HG02759 (cell line): Measurements from ENCODE around the gene ALPL.
"Not testable (repeated sequence)": the region's sequence is repeated elsewhere in the genome, so short reads cannot be mapped to it uniquely, and the experiment has no call there.

Source experiments
- ATAC-seq: cut with Tn5 transposase; IDR thresholded peaks from one replicate; pipeline ENCODE4 v1.9.1; 2021; ENCODE audit warnings: mild to moderate bottlenecking, moderate library complexity; ENCODE audit not compliant: unreplicated experiment

ALPL gene

DNA sequence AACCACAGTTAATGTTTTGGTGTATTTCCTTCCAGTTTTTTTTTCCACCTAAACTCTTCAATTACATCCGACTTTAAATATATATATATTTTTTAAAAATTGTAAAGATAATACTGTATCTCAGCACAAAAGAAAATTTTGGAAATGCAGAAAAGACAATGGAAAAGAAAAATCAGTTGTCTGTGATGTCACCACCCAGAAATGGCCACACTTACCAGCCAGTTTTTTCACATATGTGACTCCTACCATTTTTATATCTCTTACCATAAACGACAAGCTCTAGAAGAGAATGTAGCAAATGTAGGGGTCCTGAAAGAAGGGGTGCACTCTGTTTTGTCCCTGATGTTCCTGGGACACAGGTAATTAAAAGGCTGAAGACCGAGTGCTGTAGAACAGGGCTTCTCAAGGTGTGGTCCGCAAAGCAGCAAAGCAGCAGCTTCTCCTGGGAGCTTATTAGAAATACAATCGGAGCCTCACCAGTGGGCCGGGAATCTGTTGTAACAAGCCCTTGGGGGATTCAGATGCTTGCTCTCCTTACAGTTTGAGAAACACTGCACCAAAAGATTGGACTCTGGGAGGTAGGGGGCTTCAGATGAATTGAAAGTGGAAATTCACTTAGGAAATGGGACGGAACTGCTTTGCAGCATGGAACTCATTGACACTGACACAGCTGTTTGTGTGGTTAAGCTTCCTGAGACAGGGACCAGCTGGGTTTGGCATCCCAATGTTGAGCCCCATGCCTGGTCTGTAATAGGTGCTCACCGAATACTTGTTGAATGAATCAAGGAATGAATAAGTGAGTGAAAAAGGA is 44.1 kb downstream of the ALPL start:
- no peak for ATAC-seq

DNA sequence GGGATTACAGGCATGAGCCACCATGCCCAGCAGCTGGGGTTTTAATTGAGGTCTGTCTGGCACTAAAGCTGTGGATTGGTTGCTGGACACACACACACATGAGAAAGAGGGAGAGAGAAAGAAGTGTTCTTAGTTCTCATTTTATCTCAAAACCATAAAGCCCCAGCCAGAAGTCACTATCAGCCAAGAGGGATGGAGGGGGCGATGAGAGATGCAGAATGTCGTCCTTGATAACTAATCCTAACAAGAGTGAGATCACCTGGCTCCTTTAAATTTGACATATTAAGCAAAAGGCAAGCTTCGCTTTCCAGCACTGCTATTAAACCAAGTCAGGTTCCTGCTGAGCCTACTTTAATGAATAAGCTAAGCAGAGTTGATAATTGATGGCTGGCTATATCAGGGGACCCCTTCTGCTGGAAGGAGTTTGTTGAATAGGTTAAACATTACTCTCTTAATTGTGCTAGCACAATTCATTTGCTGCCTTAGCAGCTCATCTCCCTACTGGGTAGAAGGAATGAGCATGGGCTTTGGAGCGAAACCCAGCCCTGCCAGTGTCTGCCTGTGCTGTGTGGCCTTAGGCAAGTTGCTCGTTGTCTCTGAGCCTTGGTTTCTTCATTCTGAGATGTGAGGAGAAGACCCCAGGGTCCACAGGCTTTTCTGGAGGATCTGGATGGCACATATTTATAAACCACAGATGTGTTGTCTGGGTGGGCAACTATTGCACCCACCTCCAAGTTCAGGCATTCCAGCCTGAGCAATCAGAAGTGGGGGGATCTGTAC is 50.8 kb downstream of the ALPL start:
- ATAC-seq = no peak

- ATAC-seq = no peak
Observed at GRCh38 chr1:21560916-21561638, 51.9 kb downstream of the ALPL start.

- ATAC-seq = no peak
Observed at GRCh38 chr1:21562896-21563295, 53.7 kb downstream of the ALPL start.

GRCh38 chr1:21563971-21564370 is 54.7 kb downstream of the ALPL start:
- no peak for ATAC-seq

- no peak for ATAC-seq
Observed at GRCh38 chr1:21564521-21565095, 55.4 kb downstream of the ALPL start.

DNA sequence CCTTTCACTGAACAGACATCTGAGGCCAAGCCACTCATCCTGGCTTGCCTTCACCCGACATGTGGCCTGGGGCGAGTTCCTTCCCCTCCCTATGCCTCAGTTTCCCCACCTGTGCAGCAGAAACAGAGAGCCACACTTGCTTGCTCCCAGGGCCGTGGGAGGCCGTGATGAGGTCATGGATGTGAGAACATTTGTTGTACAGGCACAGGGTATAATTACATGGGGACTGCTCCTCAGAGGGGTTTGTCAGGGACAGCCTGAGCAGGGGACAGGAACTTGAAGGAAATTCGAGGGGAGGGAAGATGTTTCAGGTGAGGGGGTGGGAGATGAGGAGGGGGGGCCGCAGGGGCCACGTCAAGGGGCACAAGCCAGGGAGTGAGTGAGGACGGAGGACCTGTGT is 56.1 kb downstream of the ALPL start:
- no peak for ATAC-seq

- not testable (repeated sequence) for ATAC-seq
Observed at GRCh38 chr1:21566361-21566760, 57.1 kb downstream of the ALPL start.

- no peak for ATAC-seq
Observed at GRCh38 chr1:21567241-21568005, 58.2 kb downstream of the ALPL start.

GRCh38 chr1:21568006-21568746 is 59.0 kb downstream of the ALPL start:
- ATAC-seq = no peak

DNA sequence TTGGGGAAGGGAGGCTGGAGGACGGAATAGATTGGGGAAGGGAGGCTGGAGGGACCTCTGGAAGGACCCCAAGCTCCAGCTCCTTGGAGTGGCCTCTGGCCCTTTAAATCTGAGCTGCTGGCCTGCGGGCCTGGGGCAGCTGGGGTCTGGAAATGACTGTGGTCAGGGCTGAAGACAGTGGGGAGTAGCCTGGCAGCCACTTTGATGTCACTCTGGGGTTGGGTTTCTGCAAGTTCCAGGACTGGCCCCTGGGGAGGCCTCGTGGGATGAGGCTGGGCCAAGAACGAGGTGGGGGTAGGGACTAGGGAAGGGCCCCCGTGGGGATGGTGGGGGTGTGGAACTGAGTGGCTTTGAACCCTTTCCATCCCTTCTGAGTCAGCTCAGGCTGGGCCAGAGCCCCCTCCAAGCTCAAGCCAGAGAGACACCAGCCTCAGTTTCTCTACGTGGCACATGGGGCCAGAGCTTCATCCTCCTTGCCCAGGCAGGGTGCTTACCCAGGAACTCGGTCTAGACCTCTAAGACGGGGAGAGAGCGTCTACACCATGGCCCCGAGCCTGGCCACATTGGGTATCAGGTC is 59.7 kb downstream of the ALPL start:
- ATAC-seq = no peak

GRCh38 chr1:21569820-21570527 is 60.8 kb downstream of the ALPL start:
- no peak for ATAC-seq

- no peak for ATAC-seq
Observed at GRCh38 chr1:21570528-21570875, 61.3 kb downstream of the ALPL start.

DNA sequence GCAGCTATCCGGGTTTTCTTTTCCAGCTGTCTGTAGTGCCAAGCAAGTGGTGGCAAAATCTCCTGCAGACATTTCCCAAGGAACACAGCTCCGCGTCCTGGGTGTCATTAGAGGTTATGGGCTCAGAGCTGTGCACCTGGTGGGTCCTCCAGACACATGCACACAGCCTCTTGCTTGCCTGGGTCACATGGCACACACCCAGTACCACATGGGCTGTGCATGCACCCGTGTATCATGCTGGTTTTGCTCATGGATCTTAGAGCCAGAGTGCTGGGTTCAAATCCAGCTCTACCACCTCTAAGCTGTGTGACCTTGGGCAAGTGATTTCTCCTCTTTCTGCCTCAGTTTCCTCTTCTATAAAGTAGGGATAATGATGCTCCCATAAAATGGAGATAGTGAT is 61.7 kb downstream of the ALPL start:
- ATAC-seq = no peak

GRCh38 chr1:21572221-21572620 is 63.0 kb downstream of the ALPL start:
- no peak for ATAC-seq

GRCh38 chr1:21572735-21573277 is 63.6 kb downstream of the ALPL start:
- no peak for ATAC-seq

GRCh38 chr1:21573475-21573874 is 64.3 kb downstream of the ALPL start:
- no peak for ATAC-seq

DNA sequence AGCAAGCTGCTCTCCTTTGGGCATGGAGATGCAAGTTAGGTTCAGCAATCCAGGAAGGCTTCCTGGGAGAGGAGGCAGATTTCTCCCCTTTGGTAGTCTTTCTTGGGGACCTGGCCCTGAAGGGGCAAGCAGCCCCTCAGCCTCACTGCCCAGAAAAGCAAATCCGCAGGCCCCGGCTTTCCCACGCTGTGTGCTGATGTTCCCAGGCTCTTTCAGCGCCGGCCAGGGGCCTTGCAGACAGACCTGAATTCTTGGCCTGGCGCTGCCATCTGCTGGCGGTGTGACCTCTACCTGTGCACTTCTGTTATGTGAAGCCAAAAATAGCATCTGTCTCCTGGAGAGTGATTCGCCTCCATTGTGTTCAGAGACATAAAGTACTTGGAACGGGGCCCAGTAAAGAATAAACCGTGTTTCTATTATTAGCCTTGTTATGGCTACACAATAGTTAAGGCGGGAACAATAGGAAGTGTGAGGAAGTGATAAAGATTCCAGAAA is 64.8 kb downstream of the ALPL start:
- ATAC-seq = no peak
